D721Med (cell line): ENCODE data around the gene IRF3.

Experiments used
- DNase-seq: peaks from one replicate; pipeline ENCODE4 v3.0.0; 2011; ENCODE audit warnings: low spot score; ENCODE audit not compliant: insufficient read length
- FAIRE-seq: peaks from 2 replicates; lab custom pipeline; 2011; peaks lifted over from hg19 to GRCh38; lab: Jason Lieb, UNC
- CTCF ChIP-seq: IDR thresholded peaks from 2 replicates; pipeline ENCODE4 v1.5.1; 2012; ENCODE audit warnings: mild to moderate bottlenecking, control low read depth; ENCODE audit not compliant: insufficient read depth; ENCODE audit errors: missing control alignments

IRF3 gene

GRCh38 chr19:49686503-49687088 lies 20.9 kb upstream of the IRF3 start:
- no peak for FAIRE-seq
- no peak for TF ChIP-seq CTCF
- DNase-seq: no peak

DNA sequence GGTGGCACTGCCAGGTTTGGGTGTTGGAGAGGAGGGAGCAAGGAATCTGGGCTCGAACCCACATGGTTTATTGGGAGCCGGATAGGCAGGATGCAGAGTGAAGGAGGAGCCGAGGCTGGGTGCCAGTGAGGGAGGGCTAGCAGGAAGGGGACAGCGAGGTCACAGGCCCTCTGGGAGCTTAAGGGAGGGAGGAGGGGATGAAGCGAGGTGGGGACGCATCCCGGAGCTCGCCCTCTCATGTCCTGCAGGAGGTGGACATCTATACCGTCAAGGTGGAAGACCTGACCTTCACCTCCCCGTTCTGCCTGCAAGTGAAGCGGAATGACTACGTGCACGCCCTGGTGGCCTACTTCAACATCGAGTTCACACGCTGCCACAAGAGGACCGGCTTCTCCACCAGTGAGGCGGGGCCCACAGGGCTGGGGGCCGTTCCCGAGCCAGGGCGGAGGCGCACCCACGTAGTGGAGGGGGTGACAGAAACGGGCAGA lies 20.2 kb upstream of the IRF3 start:
- TF ChIP-seq CTCF: no peak
- FAIRE-seq (no peak), DNase-seq (no peak)

GRCh38 chr19:49684983-49685553 lies 19.4 kb upstream of the IRF3 start:
- DNase-seq (no peak), FAIRE-seq (no peak)

DNA sequence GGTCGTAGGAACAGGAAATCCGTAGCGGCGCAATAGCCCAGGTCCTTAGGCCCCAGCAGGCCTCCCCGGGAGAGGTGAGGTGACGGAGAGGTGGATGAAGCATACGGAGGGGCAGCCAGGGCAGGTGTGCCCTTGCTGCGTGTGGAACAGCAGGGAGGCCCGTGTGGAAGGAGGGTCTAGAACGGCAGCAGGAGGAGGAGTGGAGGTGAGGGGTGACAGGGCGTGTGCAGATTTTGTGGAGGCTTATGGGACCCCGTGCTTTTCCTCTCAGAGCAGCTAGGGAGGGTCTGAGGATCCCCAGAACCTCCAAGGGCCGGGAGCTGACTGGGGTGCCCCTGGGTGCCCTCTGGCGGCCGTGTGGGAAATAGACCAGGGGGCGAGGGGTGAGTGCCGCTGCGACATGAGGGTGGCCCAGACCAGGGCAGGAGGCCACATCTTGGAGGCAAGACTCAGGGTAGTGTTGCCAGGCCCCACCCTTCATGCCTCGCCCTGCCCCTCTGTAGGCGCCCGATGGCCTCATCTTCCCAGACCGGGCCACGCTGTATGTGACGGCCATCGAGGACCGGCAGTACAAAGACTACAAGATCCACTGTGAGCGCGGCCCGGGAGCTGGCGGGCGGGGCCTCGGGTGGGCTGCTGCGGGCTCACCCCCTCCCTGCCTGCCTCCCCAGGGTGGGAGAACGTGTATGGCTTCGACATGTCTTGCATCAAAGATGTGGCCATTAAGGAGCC lies 18.8 kb upstream of the IRF3 start:
- FAIRE-seq (no peak), DNase-seq (no peak)
- no peak for TF ChIP-seq CTCF

More at GRCh38 chr19:49684983-49685553, 19.4 kb upstream of the IRF3 start:
- no peak for TF ChIP-seq CTCF

DNA sequence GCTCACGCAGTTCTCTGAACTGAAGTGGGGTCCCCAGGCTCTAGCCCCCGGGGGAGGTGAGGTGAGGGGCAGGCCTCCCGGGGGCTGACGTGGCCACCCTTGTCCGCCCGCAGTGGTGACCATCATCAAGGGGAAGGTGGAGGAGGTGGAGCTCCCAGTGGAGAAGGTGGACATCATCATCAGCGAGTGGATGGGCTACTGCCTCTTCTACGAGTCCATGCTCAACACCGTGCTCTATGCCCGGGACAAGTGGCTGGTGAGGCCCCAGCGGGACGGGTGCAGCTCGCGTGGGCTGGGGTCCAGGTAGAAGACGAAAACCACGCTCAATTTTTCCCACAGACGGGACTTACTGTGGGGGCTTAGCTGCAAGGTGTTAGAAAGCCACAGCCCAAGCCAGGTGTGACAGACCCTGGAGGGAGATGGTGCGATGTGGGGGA lies 18.2 kb upstream of the IRF3 start:
- DNase-seq (no peak), FAIRE-seq (no peak)

GRCh38 chr19:49682274-49682673 lies 16.6 kb upstream of the IRF3 start:
- no peak for TF ChIP-seq CTCF
- FAIRE-seq: no peak
- no peak for DNase-seq

More for the DNA sequence above, 18.2 kb upstream of the IRF3 start:
- TF ChIP-seq CTCF: no peak
